PC-3 (cell line): Measurements from ENCODE around the gene GATA3. TPM values are rescaled to one million over a fixed set of nuclear protein-coding genes. Genes with fewer than 3 reads are reported as not detected.

Experiments
- ATAC-seq: fragments of 200-7000 bp; cut with Tn5 transposase; 2 replicates; pipeline ENCODE4 v1.9.1; 2020; ENCODE audit warnings: mild to moderate bottlenecking, moderate library complexity
- BruUV-seq: library from RNA; stranded (reverse); fragments of 400-500 nt; replicated peaks from 2 replicates; lab custom pipeline; 2021; lab: Mats Ljungman, UMichigan
- CTCF ChIA-PET: fragments of 300-600 bp; sonication (Branson Sonifier 250); formaldehyde crosslinking; loops from one replicate; lab custom pipeline; 2022; ENCODE audit warnings: antibody characterized with exemption; lab: Charles Lee
- POLR2A ChIA-PET: fragments of 300-600 bp; sonication (Branson Sonifier 250); formaldehyde crosslinking; loops from one replicate; lab custom pipeline; 2022; ENCODE audit warnings: antibody characterized with exemption; ENCODE audit not compliant: unreplicated experiment; lab: Charles Lee
- DNase-seq: peaks from one replicate; pipeline ENCODE4 v3.0.0-alpha.2; 2015
- H2AFZ ChIP-seq: fragments of 300-600 bp; sonication (generic); 2 replicates; pipeline ENCODE4 v1.6.0; 2016; ENCODE audit warnings: antibody characterized with exemption, low read length
- H3F3A ChIP-seq: fragments of 300-600 bp; sonication (generic); one replicate; pipeline ENCODE4 v1.6.0; 2017; ENCODE audit warnings: antibody characterized with exemption, low read length, control low read depth, mild to moderate bottlenecking; ENCODE audit not compliant: unreplicated experiment
- H3K27ac ChIP-seq: fragments of 300-600 bp; sonication (generic); 2 replicates; pipeline ENCODE4 v1.5.1; 2016; ENCODE audit warnings: mild to moderate bottlenecking, low read length
- H3K27me3 ChIP-seq: fragments of 300-600 bp; sonication (generic); 2 replicates; pipeline ENCODE4 v1.6.1; 2016; ENCODE audit warnings: low read length, mixed read lengths
- H3K36me3 ChIP-seq: fragments of 300-600 bp; sonication (generic); 2 replicates; pipeline ENCODE4 v1.6.1; 2016; ENCODE audit warnings: low read depth, mixed run types, low read length, mixed read lengths
- H3K4me1 ChIP-seq: fragments of 300-600 bp; sonication (generic); 2 replicates; pipeline ENCODE4 v1.5.1; 2016; ENCODE audit warnings: low read length; ENCODE audit not compliant: insufficient read depth
- H3K4me2 ChIP-seq: fragments of 300-600 bp; sonication (generic); 2 replicates; pipeline ENCODE4 v1.6.0; 2016; ENCODE audit warnings: low read length
- H3K4me3 ChIP-seq: fragments of 300-600 bp; sonication (generic); 2 replicates; pipeline ENCODE4 v1.5.1; 2016; ENCODE audit warnings: mild to moderate bottlenecking, low read length, mixed read lengths
- H3K79me2 ChIP-seq: fragments of 300-600 bp; sonication (generic); 2 replicates; pipeline ENCODE4 v1.6.1; 2017; ENCODE audit warnings: low read length, mixed read lengths
- H3K9ac ChIP-seq: fragments of 300-600 bp; sonication (generic); 2 replicates; pipeline ENCODE4 v1.6.0; 2016; ENCODE audit warnings: mild to moderate bottlenecking, low read length
- H3K9me2 ChIP-seq: fragments of 300-600 bp; sonication (generic); replicated peaks from 2 replicates; pipeline ENCODE4 v1.6.1; 2016; ENCODE audit warnings: mixed run types, low read length, mixed read lengths
- H3K9me3 ChIP-seq: fragments of 300-600 bp; sonication (generic); 2 replicates; pipeline ENCODE4 v1.6.1; 2016; ENCODE audit warnings: low read length, mixed read lengths
- H4K20me1 ChIP-seq: fragments of 300-600 bp; sonication (generic); 2 replicates; pipeline ENCODE4 v1.6.1; 2016; ENCODE audit warnings: low read length, mixed read lengths
- CTCF ChIP-seq: fragments of 300-600 bp; sonication (generic); conservative IDR thresholded peaks from 2 replicates; pipeline ENCODE4 v1.5.1; 2017; ENCODE audit warnings: antibody characterized with exemption, low read depth, mild to moderate bottlenecking, low read length
- EZH2 ChIP-seq: fragments of 300-600 bp; sonication (generic); IDR thresholded peaks from one replicate; pipeline ENCODE4 v1.6.1; 2017; ENCODE audit warnings: antibody characterized with exemption, mild to moderate bottlenecking, low read length; ENCODE audit not compliant: unreplicated experiment
- EZH2phosphoT487 ChIP-seq: fragments of 300-600 bp; sonication (generic); IDR thresholded peaks from 2 replicates; pipeline ENCODE4 v1.6.1; 2018; ENCODE audit warnings: mild to moderate bottlenecking, antibody characterized with exemption, low read length, borderline replicate concordance
- intact Hi-C: fragments of 100-400 bp; cut with micrococcal nuclease; formaldehyde crosslinking; loops from 2 replicates; pipeline ENCODE4 v1.9.0; 2023
- total RNA-seq: library from RNA; depleted of rRNA; stranded (reverse); fragments of >200 nt; gene quantifications from 2 replicates; pipeline ENCODE4 v1.2.3, GENCODE V29; 2014

GATA3 gene
- total RNA-seq, 1 experiment from 2014 or later = 2.6 TPM

- TF ChIP-seq EZH2 (no peak), CTCF (no peak), EZH2phosphoT487 (no peak)
- H4K20me1 ChIP-seq = no peaks in the 10 kb centered on the region
- ATAC-seq = no peak
- H3K4me1 ChIP-seq = peaks cover 4% of the 10 kb centered on the region; the same call in 1 of the 2 replicates
- no TSS peak for BruUV-seq
- H3K27ac ChIP-seq = no peak overlapping the region
- DNase-seq = no peak
- no peaks in the 10 kb centered on the region for H3K27me3 ChIP-seq
- H2AFZ ChIP-seq = no peak overlapping the region
- POLR2A ChIA-PET = interaction anchor here (0.6 kb wide), 1 partner anchor 405 kb away, joined by 3 read pairs; no protein-coding TSS in a partner anchor
- CTCF ChIA-PET = interaction anchor here (0.5 kb wide), 1 partner anchor 31 kb away, joined by 3 read pairs; no protein-coding TSS in a partner anchor
- H3K4me2 ChIP-seq = no peak overlapping the region
- H3K4me3 ChIP-seq = no peak overlapping the region
- H3K9me2 ChIP-seq = no peaks in the 10 kb centered on the region
- H3K79me2 ChIP-seq = peaks cover 17% of the 10 kb centered on the region
- no peaks in the 10 kb centered on the region for H3K36me3 ChIP-seq
- H3K9me3 ChIP-seq = no peaks in the 10 kb centered on the region
- no peak overlapping the region for H3K9ac ChIP-seq
- intact Hi-C loops = loop anchor here (2.0 to 10.0 kb wide), 4 partner anchors 96 to 314 kb away; no protein-coding TSS in a partner anchor
- H3F3A ChIP-seq = no peaks in the 10 kb centered on the region
Measured at GRCh38 chr10:8051109-8051821, 3.2 kb upstream of the GATA3 start.

- Histone ChIP-seq H4K20me1 (no peaks in the 10 kb centered on the region), H2AFZ (no peak overlapping the region), H3K4me1 (peaks cover 4% of the 10 kb centered on the region; the same call in 1 of the 2 replicates), H3K79me2 (peaks cover 23% of the 10 kb centered on the region), H3K27me3 (no peaks in the 10 kb centered on the region), H3K9ac (no peak overlapping the region), H3K27ac (no peak overlapping the region), H3K4me2 (no peak overlapping the region), H3F3A (no peaks in the 10 kb centered on the region), H3K36me3 (no peaks in the 10 kb centered on the region), H3K9me3 (no peaks in the 10 kb centered on the region), H3K4me3 (no peak overlapping the region), H3K9me2 (no peaks in the 10 kb centered on the region)
- CTCF ChIA-PET = no interaction called here
- ATAC-seq = no peak
- TF ChIP-seq CTCF = no peak
- POLR2A ChIA-PET = no interaction called here
- no peak for DNase-seq
- no TSS peak for BruUV-seq
- intact Hi-C loops = loop anchor here (2.0 to 10.0 kb wide), 4 partner anchors 97 to 313 kb away; no protein-coding TSS in a partner anchor
Measured at GRCh38 chr10:8051851-8052257, 2.6 kb upstream of the GATA3 start.
